T-helper 17 cell (primary cell): Measurements from ENCODE around the gene USF1. TPM values are rescaled to one million over a fixed set of nuclear protein-coding genes. Genes with fewer than 3 reads are reported as not detected.
"Not testable (repeated sequence)": the region's sequence is repeated elsewhere in the genome, so short reads cannot be mapped to it uniquely, and the experiment has no call there.

Source experiments
- ATAC-seq: fragments of 150-1000 bp; cut with Tn5 transposase; 2 replicates; pipeline ENCODE4 v1.10.0; 2021; ENCODE audit warnings: mild to moderate bottlenecking, moderate library complexity
- DNase-seq, 3 donors: peaks; one replicate each; pipeline versions ENCODE4 v3.0.0 to v3.0.0-alpha.2; 2020 to 2021
- H3K9me3 ChIP-seq: one replicate; pipeline ENCODE4 v1.7.0; 2013; ENCODE audit warnings: low read length, mild to moderate bottlenecking; ENCODE audit not compliant: control insufficient read depth, poor library complexity, severe bottlenecking
- H3K27ac Mint-ChIP-seq: one replicate; pipeline ENCODE4 v1.8.0; 2022; ENCODE audit warnings: mild to moderate bottlenecking, moderate library complexity, mixed read lengths
- H3K27me3 Mint-ChIP-seq: one replicate; pipeline ENCODE4 v1.8.0; 2022; ENCODE audit warnings: mixed read lengths
- H3K36me3 Mint-ChIP-seq: one replicate; pipeline ENCODE4 v1.8.0; 2022; ENCODE audit warnings: low read depth, mixed read lengths
- H3K4me1 Mint-ChIP-seq: one replicate; pipeline ENCODE4 v1.8.0; 2022; ENCODE audit warnings: mild to moderate bottlenecking, mixed read lengths
- H3K4me3 Mint-ChIP-seq: one replicate; pipeline ENCODE4 v1.8.0; 2022; ENCODE audit warnings: mild to moderate bottlenecking, moderate library complexity, mixed read lengths
- total RNA-seq, 4 donors: library from RNA in 2 of 4; stranded (reverse) in 2 of 4; gene quantifications; one replicate each; pipeline ENCODE4 v1.2.3 and lab custom pipeline; 2022 to 2026

USF1 gene
- total RNA-seq, 2 donors from 2014 or later, result 80.6 to 85.4 TPM

DNA sequence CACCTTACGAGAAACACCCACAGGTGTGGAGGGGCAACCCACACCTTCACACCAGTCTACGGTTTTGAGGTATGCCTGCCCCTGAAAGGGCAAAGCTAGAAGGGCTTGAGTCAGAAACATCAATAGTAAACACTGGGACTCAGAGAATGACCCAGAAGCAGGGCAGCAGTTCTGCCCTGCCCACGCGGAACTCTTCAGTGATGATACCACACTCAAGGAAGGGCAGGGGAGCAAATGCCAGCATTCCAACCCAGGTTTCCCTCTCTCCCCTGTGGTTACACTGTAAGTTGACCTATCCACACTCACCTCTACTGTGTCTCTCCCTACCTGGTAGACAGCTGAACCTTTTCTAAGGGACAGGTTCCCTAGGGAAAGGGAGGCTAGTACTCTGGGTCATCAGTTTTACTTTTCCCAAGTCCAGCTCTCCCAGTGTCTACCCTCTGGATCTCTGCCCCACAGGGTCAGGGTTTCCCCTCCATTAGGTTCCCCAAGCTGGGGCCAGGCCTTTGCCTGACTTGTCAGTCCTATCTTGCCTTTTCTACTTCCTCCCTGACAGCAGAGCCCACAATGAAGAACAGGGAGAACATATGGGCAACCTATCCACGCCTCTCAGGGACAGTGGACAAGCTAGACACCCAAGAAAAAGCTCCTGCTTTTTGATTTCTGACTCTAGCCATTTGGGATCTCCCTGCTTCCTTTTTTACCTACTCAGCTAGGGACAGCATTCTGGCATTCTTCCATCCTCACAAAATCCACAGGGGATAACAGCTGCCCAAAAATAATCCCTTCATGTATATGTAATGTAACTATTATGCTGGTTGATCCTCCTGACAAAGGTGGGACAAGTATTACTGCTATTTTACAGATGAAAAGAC, 27.8 kb downstream of the USF1 start:
- ATAC-seq, result no peak
- Mint-ChIP-seq H3K4me3 (no peak overlapping the region), H3K27ac (peak overlapping the region; percentile 39), H3K27me3 (no peaks in the 10 kb centered on the region), H3K4me1 (peaks cover 45% of the 10 kb centered on the region), H3K36me3 (peaks cover 2% of the 10 kb centered on the region)
- H3K9me3 ChIP-seq, result no peaks in the 10 kb centered on the region
- DNase-seq, result no peak

DNA sequence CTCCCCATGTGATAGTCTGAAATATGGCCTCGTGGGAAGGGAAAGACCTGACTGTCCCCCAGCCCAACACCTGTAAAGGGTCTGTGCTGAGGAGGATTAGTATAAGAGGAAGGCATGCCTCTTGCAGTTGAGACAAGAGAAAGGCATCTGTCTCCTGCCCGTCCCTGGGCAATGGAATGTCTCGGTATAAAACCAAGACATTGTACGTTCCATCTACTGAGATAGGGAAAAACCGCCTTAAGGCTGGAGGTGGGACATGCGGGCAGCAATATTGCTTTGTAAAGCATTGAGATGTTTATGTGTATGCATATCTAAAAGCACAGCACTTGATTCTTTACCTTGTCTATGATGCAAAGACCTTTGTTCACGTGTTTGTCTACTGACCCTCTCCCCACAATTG, 28.6 kb downstream of the USF1 start:
- not testable (repeated sequence) for H3K4me3 Mint-ChIP-seq

DNA sequence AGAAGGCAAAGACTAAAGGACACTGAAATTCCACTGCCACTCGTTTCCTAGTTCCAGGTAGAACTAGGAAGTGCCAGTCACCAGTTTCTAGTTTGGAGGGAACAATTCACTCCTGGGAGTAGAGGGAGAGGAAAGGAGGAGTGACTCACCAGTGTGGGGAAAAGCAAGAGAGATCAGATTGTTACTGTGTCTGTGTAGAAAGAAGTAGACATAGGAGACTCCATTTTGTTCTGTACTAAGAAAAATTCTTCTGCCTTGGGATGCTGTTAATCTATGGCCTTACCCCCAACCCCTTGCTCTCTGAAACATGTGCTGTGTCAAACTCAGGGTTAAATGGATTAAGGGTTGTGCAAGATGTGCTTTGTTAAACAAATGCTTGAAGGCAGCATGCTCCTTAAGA, 29.1 kb downstream of the USF1 start:
- H3K36me3 Mint-ChIP-seq, H3K4me3 Mint-ChIP-seq, ATAC-seq, H3K27ac Mint-ChIP-seq, H3K27me3 Mint-ChIP-seq, H3K9me3 ChIP-seq, DNase-seq: not testable (repeated sequence)
- peaks cover 46% of the 10 kb centered on the region for H3K4me1 Mint-ChIP-seq

More for the DNA sequence above, 28.6 kb downstream of the USF1 start:
- not testable (repeated sequence) for H3K27me3 Mint-ChIP-seq, DNase-seq, H3K9me3 ChIP-seq, H3K36me3 Mint-ChIP-seq, ATAC-seq
- peaks cover 43% of the 10 kb centered on the region for H3K4me1 Mint-ChIP-seq
- H3K27ac Mint-ChIP-seq, result peak overlapping the region; percentile 39

DNA sequence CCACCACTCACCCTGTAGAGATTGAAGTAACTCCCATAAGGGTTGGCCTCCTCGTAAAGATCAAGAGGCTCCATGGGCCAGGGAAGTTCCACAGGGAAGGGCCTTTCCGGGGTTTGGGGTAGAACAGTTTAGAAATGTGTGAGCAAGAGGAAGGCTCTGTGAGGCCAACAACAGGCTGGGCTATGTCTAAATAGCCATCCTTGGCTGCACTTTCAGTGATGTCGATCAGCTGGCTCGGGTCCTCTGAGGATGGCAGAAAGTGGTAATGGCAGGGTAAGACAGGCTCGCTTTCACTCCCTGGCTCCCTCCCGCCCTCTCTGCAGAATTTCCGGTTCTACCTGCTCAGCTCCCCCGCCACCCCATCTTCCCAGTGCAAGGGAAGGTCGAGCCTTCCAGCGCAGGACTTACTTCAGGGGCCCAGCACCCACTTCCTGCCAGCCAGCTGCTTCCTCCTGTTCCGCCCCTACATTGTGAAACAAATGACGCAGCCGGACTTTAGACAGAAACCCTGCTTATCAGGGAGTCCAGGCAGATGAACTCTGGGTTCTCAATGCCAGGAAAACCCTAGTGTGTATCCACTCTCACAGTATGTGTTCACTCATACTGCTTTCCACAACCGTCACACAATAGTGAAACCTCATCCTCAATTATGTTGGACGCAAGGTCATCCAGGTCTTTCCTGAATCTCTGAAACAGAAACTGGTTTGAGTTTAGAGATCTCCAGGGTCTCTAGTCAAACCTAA, 32.1 kb downstream of the USF1 start:
- ATAC-seq (peak; percentile 85), DNase-seq (peak; percentile 16 to 36 (median 23))
- Mint-ChIP-seq H3K27ac (peak overlapping the region; percentile 89), H3K36me3 (no peaks in the 10 kb centered on the region), H3K4me1 (peaks cover 26% of the 10 kb centered on the region), H3K27me3 (no peaks in the 10 kb centered on the region), H3K4me3 (peak overlapping the region; percentile 88)
- no peaks in the 10 kb centered on the region for H3K9me3 ChIP-seq

DNA sequence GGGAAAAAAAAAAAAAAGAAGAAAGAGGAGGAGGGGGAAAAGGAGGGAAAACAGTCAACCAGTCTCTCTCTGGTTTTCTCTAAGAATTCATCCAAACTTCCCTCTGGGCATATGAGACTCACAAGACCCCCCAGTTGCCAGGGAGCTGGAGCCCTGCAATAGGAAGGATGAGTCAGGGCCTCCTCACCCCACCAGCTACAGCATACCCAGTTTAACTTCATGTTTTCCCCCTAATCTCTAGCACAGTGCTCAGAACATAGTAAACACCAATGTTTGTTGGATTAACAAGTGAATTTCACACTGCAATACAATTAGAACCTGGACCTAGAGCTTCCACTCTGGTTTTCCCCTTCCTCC, 32.7 kb downstream of the USF1 start:
- Mint-ChIP-seq H3K27me3 (no peaks in the 10 kb centered on the region), H3K4me3 (peak overlapping the region; percentile 88), H3K27ac (peak overlapping the region; percentile 89), H3K4me1 (peaks cover 22% of the 10 kb centered on the region), H3K36me3 (no peaks in the 10 kb centered on the region)
- no peaks in the 10 kb centered on the region for H3K9me3 ChIP-seq
- DNase-seq (no peak), ATAC-seq (no peak)

DNA sequence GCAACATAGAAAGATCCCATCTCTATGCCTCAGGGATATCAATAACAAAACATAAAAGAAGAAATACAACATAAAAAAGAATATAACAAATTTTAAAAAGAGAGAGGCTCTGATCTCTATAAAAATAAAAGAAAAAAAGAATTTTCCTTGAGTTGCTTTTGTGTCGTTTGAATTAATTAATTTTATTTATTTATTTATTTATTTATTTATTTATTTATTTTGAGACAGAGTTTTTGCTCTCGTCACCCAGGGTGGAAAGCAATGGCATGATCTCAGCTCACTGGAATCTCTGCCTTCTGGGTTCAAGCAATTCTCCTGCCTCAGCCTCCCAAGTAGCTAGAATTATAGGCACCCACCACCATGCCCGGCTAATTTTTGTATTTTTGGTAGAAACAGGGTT, 33.4 kb downstream of the USF1 start:
- ATAC-seq (no peak), DNase-seq (no peak)
- no peaks in the 10 kb centered on the region for H3K27me3 Mint-ChIP-seq
- peaks cover 23% of the 10 kb centered on the region for H3K4me1 Mint-ChIP-seq
- H3K4me3 Mint-ChIP-seq, result no peak overlapping the region
- H3K9me3 ChIP-seq, result no peaks in the 10 kb centered on the region
- H3K36me3 Mint-ChIP-seq, result no peaks in the 10 kb centered on the region
- H3K27ac Mint-ChIP-seq, result no peak overlapping the region

DNA sequence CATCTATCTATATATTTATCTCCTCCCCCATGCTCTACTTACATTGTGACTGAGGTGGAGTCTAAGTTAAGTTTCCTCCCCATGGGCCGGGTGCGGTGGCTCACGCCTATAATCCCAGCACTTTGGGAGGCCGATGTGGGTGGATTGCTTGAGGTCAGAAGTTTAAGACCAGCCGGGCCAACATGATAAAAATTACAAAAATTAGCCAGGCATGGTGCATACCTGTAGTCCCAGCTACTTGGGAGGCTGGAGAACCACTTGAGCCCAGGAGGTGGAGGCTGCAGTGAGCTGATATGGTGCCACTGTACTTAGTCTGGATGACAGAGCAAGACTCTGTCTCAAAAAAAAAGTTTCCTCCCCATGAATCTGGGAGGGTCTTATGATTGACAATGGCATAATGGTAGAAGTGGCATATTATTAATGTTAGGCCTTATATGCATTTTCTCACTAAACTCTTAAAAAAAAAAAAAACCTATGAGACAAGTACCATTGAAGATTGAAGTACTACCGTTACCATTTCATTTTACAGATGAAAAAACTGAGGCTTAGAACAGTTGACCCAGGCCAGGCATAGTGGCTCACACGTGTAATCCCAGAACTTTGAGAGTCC, 36.1 kb downstream of the USF1 start:
- H3K36me3 Mint-ChIP-seq, result no peaks in the 10 kb centered on the region
- no peaks in the 10 kb centered on the region for H3K9me3 ChIP-seq
- no peak for ATAC-seq
- no peaks in the 10 kb centered on the region for H3K27me3 Mint-ChIP-seq
- DNase-seq, result no peak
- H3K4me3 Mint-ChIP-seq, result no peak overlapping the region
- H3K27ac Mint-ChIP-seq, result no peak overlapping the region
- peaks cover 28% of the 10 kb centered on the region for H3K4me1 Mint-ChIP-seq

DNA sequence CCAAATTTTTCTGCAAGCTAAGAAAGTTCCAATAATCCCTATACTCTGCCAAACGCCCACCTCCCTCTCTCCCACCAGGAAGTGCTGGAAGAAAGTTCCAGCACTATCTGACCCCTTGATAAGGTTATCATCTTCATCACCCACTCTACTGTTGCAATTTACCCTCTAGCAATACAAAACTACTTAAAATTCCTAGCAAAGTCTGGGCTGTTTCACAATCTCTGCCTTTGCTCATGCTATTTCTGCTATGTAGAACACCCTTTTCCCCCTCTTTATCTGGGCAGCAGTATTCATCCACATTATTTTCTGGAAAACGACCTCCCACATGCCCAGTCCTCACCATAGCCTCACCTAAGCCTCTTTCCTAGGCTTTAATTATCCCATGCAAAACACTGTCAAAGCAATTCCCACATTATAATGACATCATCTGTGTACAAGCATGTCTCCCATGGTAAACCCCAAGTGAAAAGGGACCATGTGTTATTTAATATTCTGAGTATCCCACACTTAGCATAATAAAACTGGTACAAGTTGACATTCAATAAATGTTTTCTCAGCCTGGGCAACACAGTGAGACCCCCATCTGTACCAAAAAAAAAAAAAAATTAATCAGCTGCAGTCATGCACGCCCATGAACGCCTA, 36.8 kb downstream of the USF1 start:
- Mint-ChIP-seq H3K36me3 (no peaks in the 10 kb centered on the region), H3K27ac (no peak overlapping the region), H3K4me1 (peaks cover 25% of the 10 kb centered on the region), H3K4me3 (no peak overlapping the region), H3K27me3 (no peaks in the 10 kb centered on the region)
- ATAC-seq, result no peak
- no peak for DNase-seq
- no peaks in the 10 kb centered on the region for H3K9me3 ChIP-seq

DNA sequence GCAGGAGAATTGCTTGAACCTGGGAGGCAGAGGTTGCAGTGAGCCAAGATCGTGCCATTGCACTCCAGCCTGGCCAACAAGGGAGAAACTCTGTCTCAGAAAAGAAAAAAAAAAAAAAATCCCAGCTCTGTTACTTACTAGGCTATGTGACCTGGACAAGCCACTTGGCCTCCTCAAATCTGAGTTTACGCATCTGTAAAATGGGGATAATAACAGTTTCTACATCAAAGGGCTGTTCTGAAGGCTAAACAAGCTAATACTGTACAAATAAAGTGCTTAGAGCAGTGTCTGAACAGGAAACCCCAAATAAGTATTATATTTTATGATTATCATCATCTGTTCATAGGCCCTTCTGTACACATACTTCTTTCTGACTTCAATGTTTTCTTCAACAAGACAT, 38.4 kb downstream of the USF1 start:
- no peaks in the 10 kb centered on the region for H3K27me3 Mint-ChIP-seq
- ATAC-seq (no peak), DNase-seq (no peak)
- H3K27ac Mint-ChIP-seq, result no peak overlapping the region
- no peaks in the 10 kb centered on the region for H3K9me3 ChIP-seq
- peaks cover 15% of the 10 kb centered on the region for H3K4me1 Mint-ChIP-seq
- no peak overlapping the region for H3K4me3 Mint-ChIP-seq
- H3K36me3 Mint-ChIP-seq, result no peaks in the 10 kb centered on the region

DNA sequence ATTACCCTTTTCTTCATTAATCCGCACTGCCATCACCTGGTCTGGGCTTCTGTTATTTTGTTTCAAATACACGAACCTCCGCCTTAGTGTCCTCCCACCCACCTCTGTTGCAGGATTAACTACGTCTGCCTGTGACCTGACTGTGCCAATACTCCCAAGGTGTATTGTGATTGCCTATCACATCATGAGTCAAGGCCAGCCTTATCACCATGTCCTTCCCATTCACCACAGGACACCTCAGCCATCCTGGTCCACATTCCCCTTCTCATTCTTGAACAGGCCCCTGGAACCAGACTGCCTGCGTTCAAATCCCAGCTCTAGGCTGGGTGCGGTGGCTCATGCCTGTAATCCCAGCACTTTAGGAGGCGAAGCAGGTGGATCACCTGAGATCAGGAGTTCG, 39.2 kb downstream of the USF1 start:
- DNase-seq, result no peak
- no peak for ATAC-seq
- peaks cover 14% of the 10 kb centered on the region for H3K4me1 Mint-ChIP-seq
- no peaks in the 10 kb centered on the region for H3K36me3 Mint-ChIP-seq
- no peak overlapping the region for H3K4me3 Mint-ChIP-seq
- H3K27ac Mint-ChIP-seq, result peak overlapping the region; percentile 14
- no peaks in the 10 kb centered on the region for H3K9me3 ChIP-seq
- H3K27me3 Mint-ChIP-seq, result no peaks in the 10 kb centered on the region

DNA sequence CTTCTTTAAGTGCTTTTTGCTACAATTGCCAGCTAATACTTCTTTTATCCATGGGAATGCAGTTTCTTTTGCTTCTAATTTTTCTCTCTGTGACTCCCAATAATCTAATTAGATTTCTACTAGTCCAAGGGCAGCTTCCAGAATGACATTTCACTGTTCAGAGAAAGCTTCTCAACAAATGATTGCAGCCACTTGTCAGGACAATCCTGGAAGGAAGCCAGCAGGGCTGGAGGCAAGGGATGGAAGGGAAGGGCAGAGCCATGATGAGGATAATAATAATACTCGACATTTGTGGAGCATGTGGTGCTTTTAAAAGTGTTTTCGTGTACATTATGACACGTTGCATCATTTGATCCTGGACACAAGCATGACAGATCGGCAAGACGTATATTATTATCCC, 44.3 kb downstream of the USF1 start:
- H3K27ac Mint-ChIP-seq, result no peak overlapping the region
- DNase-seq (no peak), ATAC-seq (no peak)
- H3K4me3 Mint-ChIP-seq, result no peak overlapping the region
- no peaks in the 10 kb centered on the region for H3K36me3 Mint-ChIP-seq
- H3K9me3 ChIP-seq, result no peaks in the 10 kb centered on the region
- peaks cover 13% of the 10 kb centered on the region for H3K4me1 Mint-ChIP-seq
- H3K27me3 Mint-ChIP-seq, result no peaks in the 10 kb centered on the region

DNA sequence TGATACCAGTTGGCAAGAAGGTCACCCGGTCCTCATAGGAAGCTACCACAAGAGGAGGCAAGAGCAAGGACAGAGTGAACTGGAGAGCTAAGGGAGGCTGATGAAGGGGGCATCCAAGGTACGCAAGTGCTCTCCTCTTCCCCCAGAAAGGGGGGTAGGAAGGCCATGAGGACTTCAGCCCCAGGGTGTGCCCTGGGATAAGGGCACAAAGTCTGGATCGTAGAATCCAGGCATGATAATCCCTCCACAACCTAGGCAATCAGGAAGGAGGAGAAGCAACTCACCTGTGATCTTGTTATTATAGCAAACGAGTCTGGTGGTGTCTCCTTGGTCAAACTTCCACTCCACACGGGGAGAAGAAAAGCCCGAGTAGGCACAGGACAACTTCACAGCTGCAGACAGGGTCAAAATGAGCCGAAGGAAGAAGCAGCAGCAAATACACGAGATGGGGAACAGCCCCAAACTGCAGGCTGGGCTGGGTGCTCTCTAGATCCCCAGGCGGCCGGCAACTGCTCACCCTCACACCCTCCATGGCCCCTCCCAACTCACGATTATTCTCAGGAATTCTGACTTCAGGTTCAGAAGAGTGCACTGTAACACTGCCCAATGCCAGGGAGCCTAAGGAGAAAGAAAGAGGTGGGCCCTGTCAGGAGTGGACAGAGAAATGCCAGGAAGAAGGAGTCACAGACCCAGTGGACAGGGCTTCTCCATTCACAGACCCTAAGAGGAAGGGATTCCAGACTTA, 44.9 kb downstream of the USF1 start:
- DNase-seq, result no peak
- no peaks in the 10 kb centered on the region for H3K36me3 Mint-ChIP-seq
- H3K27me3 Mint-ChIP-seq, result no peaks in the 10 kb centered on the region
- no peaks in the 10 kb centered on the region for H3K9me3 ChIP-seq
- no peak overlapping the region for H3K4me3 Mint-ChIP-seq
- no peak for ATAC-seq
- H3K4me1 Mint-ChIP-seq, result peaks cover 8% of the 10 kb centered on the region
- no peak overlapping the region for H3K27ac Mint-ChIP-seq
